KOPT-K1 (cell line): ENCODE measurements around the gene ASXL1.

Experiments used
- H3K27ac ChIP-seq: fragments of 200-600 bp; sonication (generic); 2 replicates; pipeline ENCODE4 v1.5.1; 2016; ENCODE audit warnings: antibody characterized with exemption, mild to moderate bottlenecking, low read depth, low read length; ENCODE audit not compliant: poor library complexity, severe bottlenecking
- H3K36me3 ChIP-seq: fragments of 200-600 bp; sonication (generic); 2 replicates; pipeline ENCODE4 v1.5.1; 2017; ENCODE audit warnings: antibody characterized with exemption, mild to moderate bottlenecking, low read length, moderate library complexity; ENCODE audit not compliant: insufficient read depth
- H3K9me3 ChIP-seq: fragments of 200-600 bp; sonication (generic); 2 replicates; pipeline ENCODE4 v1.5.1; 2017; ENCODE audit warnings: antibody characterized with exemption, low read length, mild to moderate bottlenecking; ENCODE audit not compliant: insufficient read depth, poor library complexity, severe bottlenecking

The ASXL1 gene

DNA sequence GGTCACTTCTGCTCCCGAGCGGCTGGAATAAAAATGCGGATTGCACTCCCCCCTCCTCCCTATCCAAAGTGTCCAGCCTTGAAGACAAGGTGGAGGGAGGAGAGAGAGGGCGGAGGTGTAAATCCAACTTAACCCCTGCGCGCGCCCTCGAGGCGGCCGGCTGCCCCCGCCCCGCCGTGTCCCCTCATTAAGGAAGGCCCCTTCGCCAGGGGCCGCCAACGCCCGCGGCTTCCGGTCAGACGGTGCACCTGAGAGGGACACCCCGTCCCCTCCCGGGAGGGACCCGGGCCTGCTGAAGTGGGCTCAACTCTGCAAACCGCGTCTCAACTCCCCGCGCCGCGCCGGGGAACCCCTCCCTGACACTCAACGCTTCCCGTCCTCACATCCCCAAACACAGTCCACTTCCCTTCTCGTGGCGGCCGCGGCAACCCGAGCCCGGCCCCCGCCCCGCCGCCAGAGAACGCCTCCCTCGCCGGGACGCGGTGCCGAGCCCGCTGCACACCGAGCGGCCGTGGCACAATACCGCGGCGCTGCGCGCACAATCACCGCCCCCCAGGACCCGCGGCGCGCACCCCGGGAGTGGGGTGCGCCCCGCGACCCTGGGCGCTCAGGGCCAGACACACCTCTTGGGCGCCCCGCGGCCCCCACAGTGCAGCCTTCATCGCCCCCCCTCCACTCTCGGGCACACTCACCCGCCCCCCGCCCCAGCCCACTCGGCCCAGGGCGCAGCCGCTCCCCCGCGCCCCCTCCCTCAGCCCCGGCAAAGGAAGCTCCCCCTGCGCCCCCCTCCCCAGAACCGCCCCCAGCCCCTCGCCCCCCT, 124.5 kb downstream of the ASXL1 start:
- Histone ChIP-seq H3K27ac (peak overlapping the region; percentile 64), H3K9me3 (no peaks in the 10 kb centered on the region)

DNA sequence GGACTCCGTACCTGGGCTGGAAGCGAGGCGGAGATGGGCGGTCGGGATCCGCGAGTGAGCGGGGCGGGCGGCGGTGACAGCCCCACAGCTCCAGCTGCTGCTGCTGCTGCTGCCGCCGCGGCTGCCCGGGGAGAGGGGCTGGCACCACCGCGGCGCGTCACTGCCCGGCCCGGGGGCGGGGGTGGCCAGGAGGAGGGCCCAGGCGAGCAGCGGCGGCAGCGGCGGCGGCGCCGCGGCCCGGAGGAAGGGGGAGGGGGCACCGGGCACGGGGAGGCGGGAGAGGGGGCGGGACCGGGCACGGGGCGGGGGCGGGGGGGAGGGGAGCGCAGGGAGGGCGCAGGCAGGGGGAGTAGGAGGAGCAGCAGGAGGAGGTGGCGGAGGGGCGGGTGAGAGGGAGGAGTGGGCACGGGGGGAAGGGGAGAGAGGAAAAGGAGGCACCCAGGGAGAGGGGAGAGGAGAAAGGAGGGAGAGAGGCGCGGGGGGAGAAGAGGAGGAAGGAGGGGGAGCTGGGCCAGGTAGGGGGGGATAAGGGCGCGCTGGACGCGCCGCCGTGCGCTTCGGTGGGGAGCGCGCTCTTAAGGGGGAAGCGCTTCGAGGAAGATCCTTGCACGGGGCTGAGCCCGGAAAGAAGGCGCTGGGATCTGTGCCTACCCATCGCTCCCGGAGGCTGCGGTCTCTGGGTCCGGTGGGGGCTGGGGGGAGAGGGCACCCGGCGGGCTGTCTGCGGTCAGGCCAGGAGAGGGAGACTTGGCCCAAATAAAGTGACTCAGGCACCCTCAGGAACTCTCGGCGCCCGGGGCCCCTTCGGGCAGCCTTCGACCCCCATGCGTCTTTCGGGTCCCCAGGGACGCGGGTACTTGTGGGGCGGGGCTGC, 125.5 kb downstream of the ASXL1 start:
- Histone ChIP-seq H3K9me3 (no peaks in the 10 kb centered on the region), H3K27ac (peak overlapping the region; percentile 95), H3K36me3 (peaks cover 6% of the 10 kb centered on the region; the same call in 1 of the 2 replicates)

More for the DNA sequence above, 124.5 kb downstream of the ASXL1 start:
- H3K36me3 ChIP-seq, result peaks cover 6% of the 10 kb centered on the region; the same call in 1 of the 2 replicates

DNA sequence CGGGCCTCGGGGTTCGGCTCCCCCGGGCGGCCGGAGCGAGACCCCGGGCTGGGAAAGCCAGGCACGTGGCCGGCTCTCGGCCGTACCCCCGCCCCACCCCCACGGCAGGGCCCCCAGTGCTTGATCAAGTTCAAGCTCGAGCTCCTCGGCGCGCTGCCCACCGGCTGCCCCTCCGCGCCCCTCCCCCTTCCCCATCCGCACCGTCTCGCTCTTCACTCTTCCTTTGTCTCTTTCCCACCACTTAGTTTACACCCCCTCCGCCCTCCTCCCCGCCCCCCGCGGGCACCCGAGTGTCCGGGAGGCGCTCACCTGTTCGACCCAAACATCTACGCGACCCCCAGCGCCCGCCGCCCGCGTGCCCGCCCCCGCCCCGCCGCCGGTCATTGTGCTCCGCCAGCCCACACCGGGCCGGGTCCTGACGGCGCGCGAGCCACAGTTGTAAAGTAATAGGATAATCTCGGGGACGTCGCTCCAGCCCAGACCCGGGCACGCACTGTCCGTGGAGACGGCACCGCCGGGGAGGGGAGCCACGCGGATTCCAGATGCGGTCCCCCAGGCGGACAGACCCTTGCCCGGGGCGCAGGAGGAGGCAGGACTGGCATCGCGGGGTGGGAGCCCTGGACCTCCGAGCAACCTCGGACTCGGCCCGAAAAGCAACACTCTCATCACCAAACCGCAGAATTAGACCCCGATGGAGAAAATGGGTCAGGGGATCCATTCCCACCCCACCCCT, 126.3 kb downstream of the ASXL1 start:
- H3K27ac ChIP-seq, result peak overlapping the region; percentile 95
- H3K36me3 ChIP-seq, result peaks cover 6% of the 10 kb centered on the region; the same call in 1 of the 2 replicates
- H3K9me3 ChIP-seq, result peaks cover 6% of the 10 kb centered on the region

DNA sequence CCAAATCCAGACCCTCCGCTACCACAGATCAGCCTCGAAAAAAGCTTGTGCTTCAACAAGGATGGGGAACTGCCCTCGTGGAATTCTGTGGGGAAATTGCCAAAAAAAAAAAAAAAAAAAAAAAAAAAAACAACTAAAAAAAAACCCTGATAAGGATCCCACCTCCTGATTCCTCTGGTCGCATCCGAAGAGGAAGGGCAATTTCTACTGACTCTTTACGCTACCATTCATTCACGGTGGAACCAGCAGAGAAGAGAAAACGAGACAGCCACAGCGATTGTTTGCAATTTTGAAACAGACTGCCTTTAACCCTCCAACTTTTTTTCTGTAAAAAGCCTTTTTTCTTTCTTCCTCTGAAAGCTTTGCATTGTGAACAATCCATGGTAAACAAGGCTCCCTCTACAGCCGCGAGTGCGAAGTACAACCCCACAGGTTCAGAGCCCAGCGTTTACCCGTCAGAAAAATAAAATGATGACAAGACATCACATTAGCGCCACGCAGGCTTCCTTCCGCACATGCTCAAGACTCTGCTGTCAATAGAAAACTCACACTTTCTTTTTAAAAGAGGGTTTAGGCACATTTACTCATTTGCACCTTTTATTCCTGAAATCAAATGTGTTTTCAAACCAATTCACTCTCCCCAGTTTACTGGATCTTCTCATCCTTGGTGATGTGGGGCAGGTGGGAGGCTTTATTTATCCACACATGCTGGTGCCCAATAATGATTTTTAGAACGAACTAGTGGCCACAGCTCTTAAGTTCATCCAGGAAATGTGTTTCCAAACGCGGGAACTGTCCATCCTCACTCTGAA, 127.0 kb downstream of the ASXL1 start:
- Histone ChIP-seq H3K36me3 (peaks cover 6% of the 10 kb centered on the region; the same call in 1 of the 2 replicates), H3K9me3 (peaks cover 6% of the 10 kb centered on the region), H3K27ac (peak overlapping the region; percentile 95)

DNA sequence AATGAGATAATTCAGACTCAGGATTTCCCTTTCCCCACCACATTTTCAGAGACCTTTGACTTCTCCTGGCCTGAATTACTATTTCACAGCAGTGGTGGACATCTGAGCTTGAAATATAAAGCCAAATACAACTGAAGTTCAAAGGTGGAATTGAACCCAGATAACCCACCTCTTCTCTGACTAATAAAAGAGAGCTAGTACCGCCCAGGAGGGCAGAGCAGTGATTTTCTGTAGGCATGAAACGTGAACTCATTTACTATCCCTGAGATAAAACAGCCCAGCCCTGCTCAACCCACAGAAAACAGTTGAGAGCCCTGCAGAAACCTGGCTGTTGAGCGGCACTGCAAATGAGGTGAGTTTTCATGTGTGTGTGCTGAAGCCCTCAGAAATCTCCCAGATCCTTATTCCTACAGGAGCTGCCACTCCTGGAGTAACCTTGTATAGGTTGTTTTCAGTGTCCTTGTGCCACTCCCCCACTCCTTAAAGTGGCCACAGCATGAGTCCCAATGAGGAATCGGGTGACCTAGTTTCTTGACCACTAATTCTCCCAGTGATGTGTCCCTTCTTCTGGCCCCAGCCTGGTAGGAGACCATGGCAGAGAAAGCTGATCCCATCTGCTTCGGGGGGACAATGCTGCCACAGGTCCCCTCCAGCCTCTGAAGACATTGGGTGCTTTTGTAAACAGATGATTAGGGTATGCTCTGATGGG, 127.8 kb downstream of the ASXL1 start:
- H3K27ac ChIP-seq, result peak overlapping the region; percentile 95
- H3K36me3 ChIP-seq, result peaks cover 9% of the 10 kb centered on the region; the same call in 1 of the 2 replicates
- H3K9me3 ChIP-seq, result peaks cover 6% of the 10 kb centered on the region

DNA sequence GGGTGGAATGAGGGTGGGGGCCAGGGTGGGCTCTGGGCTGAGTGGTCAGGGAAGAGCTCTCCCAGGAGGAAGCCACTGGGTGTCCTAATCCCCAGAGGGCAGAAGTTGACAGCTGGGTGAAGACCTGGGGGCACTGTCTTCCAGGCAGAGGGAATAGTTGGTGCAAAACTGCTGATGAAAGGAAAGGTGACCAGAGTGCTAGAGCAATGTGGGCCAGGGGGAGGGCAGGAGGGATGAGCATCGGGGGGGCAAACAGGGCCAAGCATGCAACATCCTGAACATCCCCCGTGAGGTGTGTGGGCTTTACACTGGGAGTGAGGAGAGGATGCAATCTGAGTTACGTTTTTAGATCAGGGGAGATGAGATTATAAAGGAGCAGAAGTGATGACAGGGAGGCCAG, 129.2 kb downstream of the ASXL1 start:
- peaks cover 24% of the 10 kb centered on the region; the same call in 1 of the 2 replicates for H3K36me3 ChIP-seq
- peaks cover 6% of the 10 kb centered on the region for H3K9me3 ChIP-seq
- no peak overlapping the region for H3K27ac ChIP-seq

DNA sequence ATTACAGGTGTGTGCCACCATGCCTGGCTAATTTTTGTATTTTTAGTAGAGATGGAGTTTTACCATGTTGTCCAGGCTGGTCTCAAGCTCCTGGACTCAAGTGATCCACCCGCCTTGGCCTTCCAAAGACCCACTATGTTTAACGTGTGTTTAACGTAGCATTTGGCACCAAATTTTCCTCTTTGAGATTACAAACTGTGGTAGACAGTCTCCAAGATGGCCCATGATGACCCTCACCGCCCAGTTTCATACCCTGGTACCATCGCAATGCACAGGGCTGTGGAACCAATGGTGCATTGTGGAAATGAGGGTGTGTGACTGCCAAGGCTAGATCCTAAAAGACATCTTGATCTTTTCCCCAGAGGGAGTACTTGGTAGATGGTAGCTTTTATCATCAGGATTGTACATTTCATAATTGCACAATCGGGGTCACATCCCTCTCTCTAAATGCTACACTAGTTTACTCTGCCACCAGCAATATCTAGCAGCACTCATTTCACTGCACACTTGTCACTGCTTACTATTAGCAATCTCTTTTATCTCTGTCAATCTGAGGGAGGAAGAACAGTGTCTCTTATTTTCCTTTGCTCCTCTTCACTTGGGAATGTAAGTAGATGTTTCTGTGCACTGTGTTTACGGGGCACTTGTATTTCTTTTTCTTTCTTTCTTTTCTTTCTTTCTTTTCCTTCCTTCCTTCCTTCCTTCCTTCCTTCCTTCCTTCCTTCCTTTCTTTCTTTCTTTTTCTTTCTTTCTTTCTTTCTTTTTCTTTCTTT, 130.1 kb downstream of the ASXL1 start:
- H3K9me3 ChIP-seq, result peaks cover 6% of the 10 kb centered on the region
- H3K36me3 ChIP-seq, result peaks cover 33% of the 10 kb centered on the region; the same call in 1 of the 2 replicates
- no peak overlapping the region for H3K27ac ChIP-seq
